Measurements from ENCODE around the gene SMIM21.
A peak's percentile ranks its signal among the peaks of the same experiment; 100 is the strongest.

The SMIM21 gene

DNA sequence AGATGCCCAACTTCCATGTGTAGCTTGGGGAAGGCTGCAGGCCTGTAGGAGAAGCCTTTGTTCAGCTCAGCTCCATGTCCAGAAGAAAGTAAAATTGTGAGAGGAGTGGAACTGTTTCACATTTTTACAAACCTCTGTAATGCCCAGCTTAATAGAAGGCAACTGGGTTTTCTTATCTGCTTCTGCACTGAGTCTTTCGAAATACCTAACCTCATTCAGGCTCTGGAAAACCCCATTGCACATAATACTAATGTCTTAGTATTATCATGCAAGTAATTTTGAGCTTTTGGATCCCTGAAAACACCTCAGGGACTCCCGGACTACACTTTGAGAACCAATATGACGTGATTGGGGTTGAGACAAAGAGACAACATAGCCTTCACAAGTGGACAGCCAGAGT, 5.8 kb downstream of the SMIM21 start:
- no peak for DNase-seq

DNA sequence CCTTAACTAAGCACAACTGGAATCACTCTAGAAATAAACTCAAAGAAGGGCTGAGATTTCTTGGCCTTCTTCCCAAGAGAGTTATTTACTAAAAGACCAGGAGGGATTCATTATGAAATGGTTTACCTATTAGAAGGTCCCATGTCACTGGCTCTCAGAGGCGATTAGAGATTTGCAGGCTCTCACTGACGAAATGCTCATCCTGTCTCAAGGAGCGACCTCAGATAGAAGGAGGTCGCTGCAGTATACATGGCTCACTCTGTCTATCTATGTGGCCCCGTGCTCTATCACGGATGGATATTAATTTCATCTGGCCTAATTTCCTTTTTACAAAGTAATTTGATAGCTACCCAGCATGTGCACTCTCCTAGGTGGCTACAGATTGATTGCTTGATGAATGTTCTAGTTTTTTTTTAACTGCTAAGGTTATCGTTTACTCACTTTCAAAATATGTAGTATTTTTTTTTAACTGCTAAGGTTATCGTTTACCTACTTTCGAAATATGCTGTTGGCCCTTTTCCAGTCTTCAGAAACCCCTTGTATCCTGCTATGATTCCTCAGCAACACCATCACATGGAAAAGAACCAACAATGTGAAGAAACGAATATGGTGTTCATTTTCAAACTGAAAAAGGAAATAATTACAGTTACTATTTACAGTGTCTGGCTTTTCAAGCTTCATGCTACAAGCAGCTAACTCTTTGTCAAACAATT, 9.1 kb downstream of the SMIM21 start:
- peak; percentile 22 for DNase-seq

DNA sequence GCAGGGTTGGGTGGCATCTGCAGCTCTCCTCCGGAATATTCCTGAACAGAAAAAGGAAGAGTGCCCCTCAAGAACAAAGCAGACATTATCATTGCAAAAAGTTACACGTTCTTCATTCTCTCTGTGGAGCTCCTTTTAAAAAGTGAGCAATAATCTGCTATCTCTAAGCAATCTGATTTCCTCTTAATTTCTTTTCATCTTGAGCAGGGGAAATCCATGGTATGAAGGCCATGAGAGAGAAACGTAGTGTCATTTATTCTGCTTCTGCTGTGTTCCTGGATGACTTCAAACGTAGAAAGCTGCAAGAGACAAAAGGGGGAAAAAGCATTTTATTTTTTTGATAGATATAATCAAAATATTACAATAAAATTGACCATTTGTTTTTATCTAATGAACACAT, 16.9 kb downstream of the SMIM21 start:
- no peak for DNase-seq

DNA sequence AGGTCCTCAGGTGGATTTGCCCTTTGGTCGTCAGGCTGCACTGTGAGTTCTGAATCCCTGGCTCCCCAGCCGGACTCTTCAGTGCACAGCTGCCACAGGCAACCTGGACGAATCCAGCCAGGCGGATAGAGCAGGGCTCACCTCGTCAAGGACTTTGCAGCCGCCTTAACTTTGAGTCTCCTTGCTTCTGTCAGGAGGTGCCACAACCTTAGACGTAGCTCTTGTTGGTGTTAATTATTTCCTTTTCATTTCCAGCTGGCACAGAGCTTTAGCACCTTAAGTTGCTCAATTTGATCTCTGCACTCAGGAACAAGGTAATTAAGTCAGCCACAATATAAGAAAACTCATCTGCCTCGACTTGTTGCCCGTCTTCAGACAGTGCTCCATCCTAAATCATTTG, 17.7 kb downstream of the SMIM21 start:
- DNase-seq: no peak

DNA sequence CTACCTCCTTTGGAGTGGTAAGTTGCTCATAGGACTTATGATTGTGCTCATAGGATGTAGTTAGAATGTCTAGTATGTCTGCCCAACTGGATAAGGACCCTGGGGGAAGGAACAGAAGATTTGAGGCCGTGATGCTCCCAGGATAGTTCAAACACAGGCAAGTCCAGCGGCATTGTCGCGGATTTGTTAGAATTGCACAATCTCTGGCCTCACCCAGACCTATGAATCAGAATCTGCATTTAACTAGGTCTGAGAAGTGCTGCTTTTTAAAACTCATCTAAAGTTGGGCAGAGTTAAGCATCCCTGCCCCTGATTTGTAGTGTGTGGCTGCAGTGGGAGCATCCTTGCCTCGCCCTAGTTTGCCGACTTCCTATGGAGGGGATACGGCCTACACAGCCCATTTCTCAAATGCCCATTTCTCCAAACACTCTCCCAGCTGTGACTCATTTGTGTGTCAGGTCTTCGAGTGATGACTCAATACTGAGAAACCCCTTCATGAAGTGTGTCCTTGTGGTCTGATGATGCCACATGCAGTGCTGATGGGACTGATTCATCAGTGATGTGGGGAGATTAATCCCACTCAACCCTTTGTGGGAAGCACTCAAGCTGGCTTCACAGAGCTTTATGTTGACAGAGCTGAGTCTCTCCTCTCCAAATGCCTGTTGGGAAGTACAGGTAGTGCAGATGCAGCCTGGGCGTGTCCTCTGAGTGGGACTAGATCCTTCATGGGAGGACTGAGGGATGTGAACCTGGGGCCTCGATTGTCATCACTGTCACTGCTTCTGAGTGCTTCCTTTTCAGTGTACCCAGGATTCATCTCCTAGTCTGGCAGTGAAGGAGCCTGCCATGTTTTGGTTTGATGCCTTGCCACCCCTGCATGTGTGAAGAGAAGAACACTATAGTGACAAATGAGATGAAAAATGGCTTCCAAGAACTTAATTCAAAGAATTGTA, 18.7 kb downstream of the SMIM21 start:
- DNase-seq: no peak

DNA sequence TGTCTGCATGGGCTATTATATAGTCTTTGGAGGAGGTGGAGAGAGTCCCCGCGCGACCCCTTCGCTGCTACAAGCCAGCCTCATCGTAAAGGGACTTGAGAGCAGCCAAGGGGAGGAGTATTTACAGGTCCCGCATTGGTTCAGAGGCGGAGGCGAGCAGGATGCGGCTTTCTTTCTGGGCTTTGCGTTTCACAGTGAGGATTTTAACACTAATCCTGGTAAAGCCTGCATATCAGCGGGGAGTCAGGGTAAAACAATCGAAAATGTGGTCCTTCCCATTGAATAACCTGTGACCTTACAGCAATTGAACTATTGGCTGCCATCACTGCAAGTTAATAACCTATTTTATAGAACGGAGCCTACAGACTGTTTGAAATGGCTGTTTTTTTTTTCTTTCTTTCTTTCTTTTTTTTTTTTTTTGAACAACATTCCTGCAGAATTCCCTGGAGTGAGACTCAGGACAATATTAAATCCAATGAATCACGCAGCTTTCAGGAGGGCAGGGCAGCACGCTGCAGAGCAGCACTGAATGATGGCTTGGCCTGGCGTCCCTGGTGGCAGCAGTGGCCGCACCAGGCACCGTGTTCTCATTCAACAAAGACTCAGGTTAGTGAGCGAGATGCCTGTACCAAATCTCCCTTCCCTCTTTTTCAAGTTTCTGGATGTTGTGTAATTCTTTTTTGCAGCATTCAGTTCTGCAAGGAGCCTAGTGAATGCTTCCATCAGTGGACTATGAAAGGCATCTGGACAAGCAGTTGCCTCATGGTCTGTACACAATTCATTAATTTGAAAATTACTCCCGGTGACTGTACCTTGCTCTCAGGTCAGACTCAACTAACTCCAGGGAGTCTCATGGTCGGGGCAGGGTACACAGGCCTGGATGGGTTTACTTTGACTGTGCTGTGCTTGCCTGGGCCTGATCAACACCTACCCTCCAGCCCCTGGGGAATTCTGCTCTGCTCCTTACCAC, 19.8 kb downstream of the SMIM21 start:
- DNase-seq: no peak

DNA sequence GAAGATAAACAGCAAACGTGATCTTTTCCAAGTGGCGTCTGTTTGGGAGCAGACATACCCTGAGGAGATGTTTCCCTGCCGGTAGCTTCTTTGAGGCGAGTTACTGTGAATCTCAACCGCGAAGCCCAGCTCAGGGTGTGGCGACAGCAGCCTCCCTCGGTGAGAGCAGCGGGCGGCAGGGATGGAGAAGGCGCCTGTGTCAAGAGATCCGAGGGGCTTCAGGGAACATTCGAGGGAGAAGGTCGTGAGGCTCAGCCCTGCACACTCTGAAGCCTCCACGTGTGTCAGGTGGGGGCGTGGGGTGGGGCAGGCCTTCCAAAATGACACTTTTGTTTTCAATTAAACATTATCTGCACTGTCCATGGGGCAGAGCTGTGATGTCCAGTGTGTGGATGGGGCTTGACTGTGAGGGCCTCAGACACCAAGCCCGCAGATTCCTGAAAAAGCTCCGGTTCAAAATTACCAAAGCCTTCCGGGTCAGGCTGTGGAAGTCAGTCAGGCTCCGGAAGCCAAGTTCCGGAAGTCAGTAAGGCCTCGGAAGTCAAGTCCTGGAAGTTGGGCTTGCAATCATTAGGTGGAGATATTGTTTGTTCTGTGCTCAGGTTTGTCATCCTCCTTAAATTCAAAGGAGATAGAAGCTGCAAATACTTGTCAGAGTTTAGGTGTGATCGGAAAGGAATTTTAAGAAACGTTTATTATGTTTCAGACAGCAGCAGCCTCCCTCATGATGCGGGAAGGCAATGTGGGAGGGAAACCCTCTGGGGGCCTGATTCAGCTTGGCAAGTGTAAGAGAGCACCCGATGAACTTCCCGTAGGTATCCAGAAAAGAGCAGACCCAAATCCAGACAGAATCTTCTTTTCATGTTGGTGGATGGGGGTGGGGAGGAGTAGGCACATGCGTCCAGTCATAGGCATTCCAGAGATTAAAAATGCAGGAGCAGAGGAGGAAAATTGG, 20.7 kb downstream of the SMIM21 start:
- no peak for DNase-seq

DNA sequence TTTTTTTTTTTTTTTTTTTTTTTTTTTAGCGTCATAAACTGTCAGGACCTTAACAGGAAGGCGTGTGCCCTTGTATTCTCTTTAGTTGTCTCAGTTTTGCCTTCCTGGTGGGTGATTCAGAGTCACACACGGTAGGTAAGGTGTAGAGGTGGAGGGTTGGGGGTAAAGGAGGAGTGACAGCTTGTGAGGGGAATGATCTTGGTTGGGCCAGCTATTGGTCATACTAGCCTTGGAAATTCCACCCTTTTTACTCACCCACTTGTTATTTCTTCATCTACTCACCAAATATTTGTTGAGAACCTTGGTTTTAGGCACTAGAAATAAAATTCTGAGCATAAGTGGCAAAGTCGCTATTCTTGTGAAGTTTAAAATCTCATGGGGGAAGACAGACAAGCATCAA, 22.2 kb downstream of the SMIM21 start:
- DNase-seq: no peak

DNA sequence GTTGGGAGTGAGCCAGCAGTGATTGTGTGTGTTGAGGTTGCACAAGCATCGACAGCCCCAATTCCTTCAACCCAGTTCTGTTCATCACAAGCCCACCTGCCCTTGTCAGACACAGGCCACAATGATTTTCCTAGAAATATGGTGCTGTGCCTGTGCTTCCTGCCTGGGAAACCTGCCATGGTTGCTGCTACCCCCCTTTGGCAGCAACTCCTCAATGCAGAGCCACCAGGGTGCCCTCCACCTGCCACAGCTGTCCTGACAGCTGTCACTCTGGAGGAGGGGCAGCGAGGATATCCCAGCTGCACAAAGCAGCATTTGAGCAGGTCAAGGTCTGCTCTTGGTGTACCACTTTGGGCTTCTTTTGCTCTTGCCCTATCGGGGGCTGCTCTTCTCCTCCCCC, 27.1 kb downstream of the SMIM21 start:
- no peak for DNase-seq

DNA sequence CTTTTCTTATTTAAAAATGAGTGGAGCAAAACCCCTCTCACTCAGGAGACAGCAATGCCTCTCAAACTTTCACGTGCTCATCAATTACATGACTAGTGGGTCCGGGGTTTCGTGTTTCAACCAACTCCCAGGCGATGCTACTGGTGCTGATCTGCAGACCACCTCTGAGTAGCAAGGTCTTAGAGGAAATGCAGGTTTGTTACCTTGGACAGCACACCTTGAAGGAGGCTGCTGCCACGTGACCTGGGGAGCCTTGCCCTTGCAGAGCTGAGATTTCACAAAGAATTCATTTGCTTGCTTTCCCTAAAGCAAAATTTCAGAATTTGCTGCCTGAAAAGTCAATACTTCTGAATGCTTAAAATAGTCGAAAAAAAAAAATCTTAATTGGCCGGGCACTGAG, 32.4 kb downstream of the SMIM21 start:
- DNase-seq: no peak

DNA sequence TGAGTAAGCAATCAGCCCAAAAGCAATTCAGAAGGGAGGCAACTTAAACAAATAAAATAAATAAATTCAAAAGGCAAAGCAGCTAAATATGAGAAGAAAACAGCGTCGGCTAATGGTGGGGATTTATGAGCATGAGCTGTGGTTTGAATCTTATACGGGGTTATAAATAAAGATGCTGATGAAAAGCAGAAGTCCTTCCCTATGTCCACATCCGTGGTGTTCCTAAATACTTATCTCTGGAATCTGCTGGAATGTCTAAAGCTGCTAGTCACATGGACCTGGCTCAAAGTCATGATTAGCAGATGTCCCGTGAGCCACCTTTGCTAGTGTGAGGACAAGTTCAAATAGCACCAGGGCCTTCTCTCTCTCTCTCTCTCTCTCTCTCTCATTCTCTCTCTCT, 33.8 kb downstream of the SMIM21 start:
- no peak for DNase-seq

DNA sequence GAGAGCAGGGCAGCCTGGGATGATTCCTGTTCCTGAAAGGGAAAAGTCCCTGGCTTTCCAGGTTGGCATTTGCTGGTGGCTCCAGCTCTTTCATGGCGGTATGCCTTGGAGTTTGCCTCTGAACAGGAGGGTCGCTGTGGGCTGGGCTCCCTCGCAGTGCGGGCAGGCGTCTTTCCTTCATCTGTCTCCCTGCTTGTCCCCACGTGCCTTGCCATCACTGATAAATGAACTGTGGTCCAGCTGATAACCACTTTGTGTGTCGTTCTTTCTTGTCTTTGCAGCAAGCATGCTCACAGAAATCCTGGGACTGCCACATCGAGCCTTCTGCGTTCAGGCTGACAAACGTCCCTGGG, 35.3 kb downstream of the SMIM21 start:
- DNase-seq: no peak

DNA sequence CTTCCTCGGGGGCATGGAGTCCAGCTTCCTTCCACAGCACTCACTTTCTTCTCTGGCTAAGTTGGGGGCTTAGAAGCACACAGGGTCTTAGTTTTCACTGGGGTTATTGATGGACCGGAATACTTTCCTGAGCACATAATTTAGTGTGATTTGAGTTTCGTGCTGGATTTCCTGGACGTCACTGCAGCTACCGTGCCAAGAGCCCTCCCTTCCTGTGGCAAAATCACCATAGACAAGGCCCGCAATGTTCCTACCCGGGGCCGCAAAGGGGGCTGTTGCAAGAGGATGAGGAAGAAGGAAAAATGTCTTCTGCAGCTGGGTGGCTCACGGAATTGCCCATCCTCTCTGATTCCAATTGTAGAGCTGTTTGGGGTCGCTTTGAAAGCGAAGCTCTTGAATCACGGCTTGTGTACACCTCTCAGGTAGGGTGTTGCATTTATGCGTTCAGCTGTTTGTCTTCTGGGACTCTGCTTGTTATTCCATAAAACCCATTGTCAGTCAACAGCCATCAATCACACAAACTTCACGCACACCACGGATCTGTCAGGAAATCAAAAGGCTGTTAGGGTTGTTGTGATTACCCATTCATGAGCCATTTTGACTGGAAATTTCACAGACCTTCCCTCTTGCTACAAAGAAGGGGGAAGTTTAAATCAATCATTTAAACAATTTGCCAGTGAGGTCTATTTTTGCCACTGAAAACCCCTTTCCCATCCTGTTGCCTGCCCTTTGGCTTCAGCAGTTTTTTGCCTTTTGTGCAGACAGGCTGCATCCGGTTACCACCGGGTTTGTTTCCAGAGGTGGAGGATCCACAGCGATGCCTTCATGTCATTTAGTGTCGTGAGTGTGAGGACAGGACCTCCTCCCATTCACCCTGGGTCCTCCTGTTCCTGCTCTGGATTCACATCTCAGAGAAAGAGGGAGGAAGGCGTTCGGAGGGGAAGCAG, 36.0 kb downstream of the SMIM21 start:
- DNase-seq: no peak

DNA sequence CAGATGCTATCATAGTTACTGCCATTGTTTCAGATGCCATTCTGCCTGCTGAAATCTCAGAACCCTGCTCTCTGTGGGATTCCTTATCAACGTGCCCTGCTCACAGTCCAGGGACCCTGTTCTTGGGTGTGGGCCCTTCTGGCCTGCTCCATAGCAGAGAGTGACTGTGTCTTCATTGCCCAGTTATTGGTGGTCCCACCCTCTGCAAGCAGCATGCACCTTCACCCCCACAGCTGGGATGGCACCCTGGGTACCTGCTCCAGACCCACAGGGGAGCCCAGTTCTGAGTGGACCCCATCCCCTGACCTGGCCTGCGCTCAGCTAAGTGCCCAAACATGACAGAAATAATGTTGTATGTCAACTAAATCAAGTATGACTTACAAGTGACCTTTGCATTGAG, 36.6 kb downstream of the SMIM21 start:
- no peak for DNase-seq

DNA sequence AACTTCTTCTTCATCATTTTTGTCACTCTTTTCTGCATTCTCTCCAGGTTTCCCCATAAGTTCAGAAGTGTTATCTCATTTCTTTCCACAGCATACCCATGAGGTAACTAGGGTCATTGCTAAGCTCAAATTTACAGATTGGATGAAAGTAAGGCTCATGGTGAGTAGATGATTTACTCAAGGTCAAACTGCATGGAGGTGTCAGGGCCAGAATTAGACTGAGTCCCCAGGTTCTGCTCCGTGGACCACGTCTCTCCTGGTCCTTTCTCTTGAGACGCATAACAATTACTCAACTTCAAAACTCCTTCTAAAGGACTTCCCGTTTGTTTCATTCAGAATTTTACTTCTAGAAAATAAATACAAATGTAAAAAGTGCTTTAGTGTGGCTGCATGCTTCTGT, 43.4 kb downstream of the SMIM21 start:
- DNase-seq: no peak

DNA sequence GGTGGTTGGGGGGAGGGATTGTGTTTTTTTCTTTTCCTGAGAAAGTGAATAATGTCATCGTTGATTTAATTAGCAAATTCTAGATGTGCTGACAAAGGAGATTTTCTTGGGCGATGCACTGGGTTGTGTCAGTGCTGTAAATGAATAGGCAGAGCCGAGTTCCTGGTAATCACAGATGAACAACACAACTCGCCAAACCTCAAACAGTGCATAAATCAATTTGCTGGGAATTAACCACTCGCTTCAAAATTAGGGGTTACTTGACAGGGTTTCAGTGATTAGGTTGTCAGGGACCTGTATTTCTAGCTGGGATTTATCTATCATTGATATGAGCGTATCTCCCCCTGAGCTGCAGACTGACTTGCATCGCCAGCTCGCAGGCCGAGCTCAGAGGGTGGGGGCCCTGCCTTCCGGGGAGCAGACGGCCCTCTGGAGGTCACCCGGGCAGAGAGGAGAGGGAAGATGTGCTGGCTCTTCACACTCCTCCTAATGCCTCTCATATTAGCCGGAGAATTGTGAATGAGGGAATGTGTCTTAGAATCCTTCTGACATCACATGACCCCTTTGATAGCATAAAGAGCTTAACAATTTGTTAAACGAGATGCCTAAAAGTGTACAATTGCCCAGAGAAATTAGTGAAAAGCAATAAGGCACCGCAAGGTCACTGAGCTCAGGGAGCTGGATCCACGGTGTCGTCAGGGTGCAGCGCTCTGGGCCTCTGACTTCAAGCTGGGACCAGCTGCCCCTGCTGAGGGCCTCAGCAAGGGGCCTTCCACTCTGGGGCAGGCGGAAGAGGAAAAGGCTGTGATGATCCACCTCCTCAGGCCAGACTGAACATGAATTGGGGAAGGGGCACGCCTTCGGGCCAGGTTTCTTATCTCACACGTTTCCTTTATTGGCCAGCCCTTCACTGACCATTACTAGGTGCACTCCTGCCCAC, 48.9 kb downstream of the SMIM21 start:
- DNase-seq: no peak

DNA sequence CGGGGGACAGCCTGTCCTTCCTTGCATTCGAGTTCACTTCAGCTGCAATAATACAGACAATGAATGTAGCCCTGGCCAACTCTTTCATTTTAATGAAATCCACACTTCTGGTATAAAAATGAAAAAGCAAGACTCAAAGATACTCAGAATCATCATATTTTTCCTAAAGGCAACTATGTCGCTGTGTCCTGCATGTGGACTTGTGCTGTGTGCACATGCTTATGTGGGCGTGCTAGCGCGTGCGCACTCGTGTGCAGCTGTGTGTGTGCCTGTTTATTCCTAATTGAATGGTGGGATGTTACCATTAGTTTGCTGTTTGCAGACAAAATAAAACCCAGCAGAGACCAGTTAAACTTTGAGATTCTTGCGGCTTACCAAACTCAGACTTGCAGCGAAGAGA, 49.6 kb downstream of the SMIM21 start:
- no peak for DNase-seq

DNA sequence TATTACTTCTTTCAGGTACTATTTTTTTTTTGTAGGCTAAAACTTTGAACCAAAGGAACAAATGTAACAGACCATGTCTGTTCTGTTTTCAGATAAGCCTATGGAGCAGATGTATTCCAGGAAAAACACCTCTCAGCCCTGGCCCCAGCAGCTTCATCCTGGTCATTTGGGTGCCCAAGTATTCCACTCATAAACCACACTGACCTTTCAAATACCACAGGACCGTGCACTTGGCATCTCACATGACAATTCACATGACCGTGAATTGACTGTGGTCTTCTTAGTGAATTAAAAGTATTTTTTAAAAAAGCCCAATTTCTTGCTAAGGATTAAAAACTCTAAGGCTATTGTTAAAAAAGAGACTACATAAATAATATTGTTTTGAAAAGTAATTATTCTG, 50.2 kb downstream of the SMIM21 start:
- DNase-seq: no peak

DNA sequence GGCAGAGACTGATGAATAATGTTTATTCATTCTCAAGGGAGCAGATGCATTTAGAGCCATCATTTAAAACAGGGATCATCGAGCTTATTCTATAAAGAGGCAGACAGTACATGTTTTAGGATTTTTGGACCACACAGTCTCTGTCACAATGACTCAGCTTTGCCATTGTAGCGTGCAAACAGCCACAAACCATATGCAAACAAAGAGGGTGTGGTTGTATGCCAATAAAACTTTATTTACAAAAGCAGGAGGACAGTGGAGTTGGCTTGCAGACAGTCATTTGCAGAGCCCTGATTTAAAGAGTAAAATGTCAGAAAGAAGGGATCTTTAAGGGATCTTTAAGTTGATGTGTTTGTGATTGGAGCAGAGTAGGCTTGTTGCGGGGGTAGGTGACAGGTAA, 51.5 kb downstream of the SMIM21 start:
- no peak for DNase-seq

DNA sequence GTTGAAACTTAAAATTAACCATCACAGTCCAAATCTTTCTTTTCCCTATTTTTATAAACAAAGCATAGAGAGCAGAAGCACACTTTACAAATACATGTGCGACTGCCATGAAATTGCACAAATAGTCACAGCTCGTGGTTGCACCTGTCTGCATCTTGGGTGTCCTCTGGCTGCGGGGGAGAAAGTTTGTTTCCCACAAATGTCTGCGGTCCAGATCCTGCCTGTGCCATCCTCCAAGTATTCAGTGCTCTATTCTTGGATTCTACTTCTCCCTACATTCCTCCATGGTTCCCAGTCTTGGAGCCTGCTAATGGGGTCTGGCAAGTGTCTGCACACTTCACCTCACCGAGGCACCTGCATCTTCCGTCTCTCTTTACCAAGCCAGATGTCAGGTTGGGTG, 52.2 kb downstream of the SMIM21 start:
- no peak for DNase-seq

All from NCI-H1417 treated with DMSO at 0.1 percent for 48 hours (cell line).